GM19351 (cell line): Measurements from ENCODE around the gene TMPRSS13.

Experiments
- ATAC-seq: cut with Tn5 transposase; IDR thresholded peaks from one replicate; pipeline ENCODE4 v1.9.1; 2021; ENCODE audit warnings: mild to moderate bottlenecking, moderate library complexity; ENCODE audit not compliant: unreplicated experiment

Gene TMPRSS13

DNA sequence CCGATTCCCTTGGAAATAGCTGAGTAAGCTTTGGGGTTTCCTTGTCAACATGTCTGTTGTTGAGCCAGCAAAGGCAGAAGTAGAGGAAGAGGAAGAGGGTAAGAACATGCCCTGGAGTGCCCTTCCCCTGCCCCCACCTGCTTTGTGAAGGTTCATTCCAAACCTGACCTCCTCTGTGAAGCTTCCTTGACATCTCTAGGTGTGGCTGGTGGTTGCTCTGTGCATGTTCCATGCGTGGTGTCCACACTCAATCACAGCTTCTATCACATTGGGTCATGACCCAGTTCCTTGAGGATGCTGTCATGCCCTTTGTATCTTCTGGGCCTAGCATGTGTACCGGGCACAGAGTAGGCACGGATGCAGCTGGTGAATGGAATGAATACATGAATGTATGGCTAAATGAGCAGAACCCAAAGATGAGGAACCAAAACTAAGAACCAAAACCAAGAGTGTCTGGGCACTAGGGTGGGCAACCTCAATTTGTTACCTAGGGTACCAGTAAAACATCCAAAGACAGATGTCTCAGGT lies 29.0 kb downstream of the TMPRSS13 start:
- ATAC-seq: no peak

- ATAC-seq: no peak
Observed at GRCh38 chr11:117898059-117898458, 31.1 kb downstream of the TMPRSS13 start.

- ATAC-seq: no peak
Observed at GRCh38 chr11:117892651-117893050, 36.6 kb downstream of the TMPRSS13 start.

- ATAC-seq: no peak
Observed at GRCh38 chr11:117891362-117891761, 37.8 kb downstream of the TMPRSS13 start.

DNA sequence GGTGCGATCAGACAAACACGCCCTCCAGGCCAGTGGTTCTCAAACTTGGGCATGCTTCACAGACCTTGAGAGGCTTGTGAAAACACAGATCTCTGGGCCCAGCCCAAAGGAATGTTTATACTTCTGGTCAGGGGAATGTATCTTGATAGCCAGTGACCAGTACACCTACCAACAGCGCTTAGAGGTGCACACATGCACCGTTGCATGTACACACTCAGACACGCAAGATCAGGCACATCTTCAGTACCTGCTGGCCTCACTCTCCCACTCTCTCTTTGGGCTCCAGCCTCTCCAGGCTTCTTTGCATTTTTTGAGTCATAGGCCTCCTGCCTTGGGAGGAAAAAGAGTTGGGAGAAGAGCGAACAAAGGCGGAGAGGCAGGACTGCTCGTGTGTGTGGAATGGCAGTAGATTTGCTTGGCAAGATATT lies 41.0 kb downstream of the TMPRSS13 start:
- ATAC-seq: no peak

DNA sequence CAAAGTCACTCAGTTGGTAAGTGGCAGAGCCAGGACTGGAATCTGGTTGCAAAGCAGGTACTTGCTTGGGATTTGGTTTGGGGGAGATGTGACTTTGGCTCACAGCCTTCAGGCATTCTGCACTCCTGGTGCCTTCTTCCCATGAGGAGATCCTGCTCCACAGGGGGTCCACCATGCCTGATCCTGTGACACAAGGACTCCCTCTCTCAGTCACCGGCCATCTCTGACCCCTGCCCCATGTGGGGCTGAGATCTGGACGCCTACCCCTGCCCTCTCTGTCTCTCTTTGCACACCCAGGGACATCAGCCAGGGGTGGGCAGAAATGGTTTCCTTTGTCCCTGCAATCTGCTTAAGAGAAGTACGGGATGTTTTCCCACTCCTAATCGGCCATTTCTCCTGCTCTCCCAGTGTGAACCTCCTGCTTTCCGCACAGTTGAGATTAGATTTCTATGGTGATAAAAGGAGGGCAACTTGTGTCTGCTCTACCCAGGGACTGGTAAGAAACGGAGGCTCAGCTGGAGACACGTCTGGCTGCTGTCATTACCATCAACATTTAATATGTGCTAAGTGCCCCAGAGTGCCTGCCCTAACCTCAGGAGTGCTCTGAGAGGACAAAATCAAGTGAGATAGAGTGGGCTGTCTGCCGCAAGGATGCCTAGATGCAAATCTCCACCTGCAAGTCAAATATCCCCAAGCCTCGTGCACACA lies 41.6 kb downstream of the TMPRSS13 start:
- ATAC-seq: no peak

DNA sequence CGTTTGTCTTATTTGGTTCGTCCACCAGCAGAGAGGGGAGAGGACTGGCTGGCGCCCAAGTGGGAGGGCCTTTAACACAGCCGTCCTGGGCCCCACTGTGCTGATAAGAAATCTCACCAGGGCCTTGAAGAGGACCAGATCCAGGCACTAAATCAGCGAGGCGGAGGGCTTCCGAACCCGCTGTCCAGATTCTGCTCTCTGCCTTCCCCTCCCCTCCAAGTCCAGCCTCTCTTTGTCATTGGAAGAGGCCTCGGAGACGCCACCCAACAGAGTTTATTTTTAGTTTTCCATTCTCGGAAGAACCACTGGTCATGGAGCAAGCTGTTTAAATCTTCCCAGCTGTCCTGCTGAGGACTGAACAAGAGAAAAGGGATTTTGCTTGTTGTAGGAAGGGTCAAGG lies 43.4 kb downstream of the TMPRSS13 start:
- ATAC-seq: no peak

- ATAC-seq: no peak
Observed at GRCh38 chr11:117884994-117885393, 44.2 kb downstream of the TMPRSS13 start.

DNA sequence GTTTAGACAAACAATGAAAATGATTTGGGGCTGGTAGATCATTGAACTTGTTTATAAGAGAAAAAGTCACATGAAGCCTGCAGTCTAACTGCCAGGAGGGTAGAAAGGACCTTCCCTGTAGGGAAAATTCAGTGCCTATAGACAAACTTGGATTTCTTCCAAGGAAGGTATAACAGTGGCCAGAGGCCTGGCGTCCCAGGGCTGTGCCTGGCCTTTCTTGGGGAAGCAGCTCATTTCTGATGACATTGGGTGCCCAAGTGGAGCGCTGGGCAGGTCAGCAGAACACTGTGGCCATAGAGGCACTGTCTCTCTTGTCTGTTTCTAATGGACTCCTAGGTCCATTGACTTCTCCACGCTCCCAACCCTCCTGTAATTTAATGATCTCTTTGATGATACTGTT lies 46.1 kb downstream of the TMPRSS13 start:
- ATAC-seq: no peak

GRCh38 chr11:117882311-117882905 lies 46.8 kb downstream of the TMPRSS13 start:
- no peak for ATAC-seq

- no peak for ATAC-seq
Observed at GRCh38 chr11:117881217-117881616, 48.0 kb downstream of the TMPRSS13 start.

GRCh38 chr11:117879516-117880480 lies 49.4 kb downstream of the TMPRSS13 start:
- ATAC-seq: no peak

DNA sequence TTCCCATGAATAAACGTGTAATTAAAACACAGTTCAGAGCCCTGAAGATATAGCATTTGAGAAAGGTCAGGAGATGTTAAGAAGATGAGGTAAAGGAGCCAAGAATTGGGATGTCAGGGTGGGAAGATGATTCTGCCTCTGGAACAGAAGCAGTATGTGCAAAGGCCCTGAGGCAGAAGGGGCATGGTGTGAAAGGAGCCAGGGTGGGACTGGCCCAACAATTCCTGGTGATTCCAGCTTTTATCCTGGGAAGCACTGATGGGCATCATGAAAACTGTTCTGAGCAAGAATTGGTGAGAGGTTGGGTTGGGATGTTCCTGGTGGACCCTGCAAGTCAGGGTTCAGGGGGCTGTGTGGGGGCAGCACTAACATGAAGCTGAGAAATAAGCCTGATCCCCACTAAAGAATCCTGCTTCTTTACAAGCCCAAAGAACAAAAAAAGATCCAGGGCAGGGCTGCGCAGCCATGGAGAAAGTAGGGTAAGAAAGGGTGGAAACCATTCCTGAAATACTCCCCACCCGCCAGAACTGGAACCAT lies 50.2 kb downstream of the TMPRSS13 start:
- no peak for ATAC-seq

DNA sequence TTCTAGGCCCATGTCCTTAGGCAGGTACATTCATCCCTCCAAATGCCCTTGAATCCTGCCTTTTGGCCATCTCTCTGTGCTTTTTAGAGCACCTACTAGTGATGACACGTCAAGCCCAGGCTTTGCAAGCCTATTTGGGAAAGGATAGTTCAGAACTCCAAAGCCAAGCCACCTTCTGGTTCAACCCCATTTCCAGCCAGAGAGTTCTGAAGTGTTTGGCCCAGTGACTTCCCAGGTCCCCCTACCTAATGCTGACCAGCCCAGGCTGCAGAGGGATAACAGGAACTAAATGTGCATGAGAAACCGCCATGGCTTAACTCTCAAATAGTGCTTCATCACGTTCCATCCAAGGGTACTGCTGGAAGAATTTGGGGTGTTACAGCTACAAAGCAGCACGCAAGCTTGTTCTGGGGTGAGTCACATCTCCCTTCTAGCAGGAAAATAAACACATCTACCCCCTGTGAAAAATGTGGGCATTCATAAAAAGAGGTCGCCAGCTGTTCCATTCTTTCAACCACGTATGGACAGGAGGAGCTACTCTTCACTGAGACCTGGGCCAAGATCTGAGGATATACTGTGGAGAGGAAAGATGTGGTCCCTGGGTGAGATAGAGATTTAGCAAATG lies 50.8 kb downstream of the TMPRSS13 start:
- ATAC-seq: no peak

- no peak for ATAC-seq
Observed at GRCh38 chr11:117877120-117877784, 52.0 kb downstream of the TMPRSS13 start.

GRCh38 chr11:117876341-117877119 lies 52.7 kb downstream of the TMPRSS13 start, which contains the start of gene FXYD6:
Gene FXYD6, minus strand, starts transcription at chr11:117876658. Its CDS starts 33,882 bp downstream, at chr11:117842776.
- no peak for ATAC-seq

GRCh38 chr11:117876059-117876340 lies 53.2 kb downstream of the TMPRSS13 start:
- no peak for ATAC-seq

DNA sequence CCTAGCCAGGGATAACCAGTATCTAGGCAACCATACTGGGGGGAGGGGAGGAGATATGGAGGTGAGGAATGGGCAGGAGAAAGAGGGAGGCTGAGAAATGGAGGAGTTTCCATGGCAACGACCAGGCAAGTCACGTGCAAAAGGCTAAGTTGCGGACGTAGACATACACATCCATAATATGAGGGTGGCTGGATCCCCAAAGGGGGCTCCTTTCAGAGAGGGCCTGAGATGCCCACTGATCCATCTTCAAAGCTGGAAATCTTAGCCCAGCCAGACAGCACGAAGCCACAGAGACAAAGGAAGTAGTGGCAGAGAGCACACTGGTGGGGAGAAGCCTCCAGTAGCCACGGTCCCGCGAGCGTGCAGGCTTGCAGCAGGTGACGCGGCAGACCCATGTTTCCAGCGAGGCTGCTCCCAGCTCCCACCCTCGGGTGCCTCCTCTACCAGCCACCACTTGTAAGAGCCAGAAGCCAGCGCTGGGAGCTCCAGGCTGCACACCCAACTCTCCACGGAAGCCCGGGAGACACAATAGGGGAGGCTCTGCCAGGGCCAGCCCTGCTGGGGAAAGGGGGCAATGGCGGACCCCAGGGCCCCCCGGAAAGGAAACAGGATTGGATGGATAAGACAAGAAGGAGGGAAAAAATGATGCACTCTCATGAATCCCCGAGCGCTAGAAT lies 53.7 kb downstream of the TMPRSS13 start:
- no peak for ATAC-seq

DNA sequence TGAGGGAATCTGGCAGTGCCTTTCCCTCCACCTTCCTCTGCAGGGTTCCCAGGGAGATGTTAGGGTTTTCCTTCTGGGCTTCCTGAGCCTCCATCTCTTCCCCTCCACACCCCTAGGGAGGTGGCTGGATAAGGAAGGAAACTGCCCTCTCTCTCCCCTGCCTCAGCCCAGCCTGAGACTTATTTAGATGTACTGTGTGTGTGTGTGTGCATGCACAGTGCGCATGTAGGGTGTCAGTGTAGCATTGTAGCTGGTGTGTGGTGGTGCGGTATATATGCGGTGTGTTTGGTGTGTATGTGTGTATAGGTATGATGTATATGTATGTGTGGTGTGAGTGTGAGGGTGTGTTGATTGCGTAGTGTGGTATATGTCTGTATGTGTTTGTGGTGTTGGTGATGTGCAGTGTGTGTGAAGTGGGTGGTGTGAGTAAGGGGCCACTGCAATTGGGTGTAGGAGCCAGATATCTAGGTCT lies 54.3 kb downstream of the TMPRSS13 start:
- no peak for ATAC-seq
